Gastroesophageal sphincter (tissue), 3 donors: Measurements from ENCODE around the gene SOX5.

ENCODE experiments used
- CTCF ChIP-seq, 4 experiments: fragments of 200-600 bp in 2 of 4; fragments of 450-650 bp in 2 of 4; sonication (generic) in 1 of 4; IDR thresholded peaks; one replicate each; pipeline ENCODE4 v1.5.1; 2017 to 2019; ENCODE audit warnings: antibody characterized with exemption in 4 of 4, mild to moderate bottlenecking in 2 of 4, moderate library complexity in 2 of 4
- POLR2A ChIP-seq, 2 donors: fragments of 450-650 bp; IDR thresholded peaks; one replicate each; pipeline ENCODE4 v1.6.1; 2017; ENCODE audit warnings: antibody characterized with exemption in 2 of 2, mild to moderate bottlenecking in 2 of 2, moderate library complexity in 1 of 2
- POLR2AphosphoS5 ChIP-seq: sonication (generic); formaldehyde crosslinking; IDR thresholded peaks from one replicate; pipeline ENCODE4 v1.6.1; 2017; ENCODE audit warnings: antibody characterized with exemption

GRCh38 chr12:23523339-23523738 is 426.1 kb downstream of the SOX5 start:
- TF ChIP-seq CTCF (IDR thresholded peaks at IDR 0.05) (no peak), POLR2A (IDR thresholded peaks at IDR 0.05) (no peak), POLR2AphosphoS5 (no peak)
